Middle frontal gyrus (tissue), 1 donor: ENCODE results near the gene CALN1.

Source experiments
- DNase-seq: peaks from one replicate; pipeline ENCODE4 v3.0.0-alpha.2; 2015; ENCODE audit warnings: low spot score; ENCODE audit errors: extremely low spot score

CALN1 gene

GRCh38 chr7:72190919-72191318 is 221.2 kb downstream of the CALN1 start:
- no peak for DNase-seq

- DNase-seq: no peak
Observed at GRCh38 chr7:72190146-72190545, 222.0 kb downstream of the CALN1 start.

- no peak for DNase-seq
Observed at GRCh38 chr7:72187179-72187578, 225.0 kb downstream of the CALN1 start.

- no peak for DNase-seq
Observed at GRCh38 chr7:72183835-72184234, 228.3 kb downstream of the CALN1 start.

GRCh38 chr7:72182036-72182435 is 230.1 kb downstream of the CALN1 start:
- no peak for DNase-seq

- DNase-seq: no peak
Observed at GRCh38 chr7:72176875-72177274, 235.3 kb downstream of the CALN1 start.

GRCh38 chr7:72170475-72170874 is 241.7 kb downstream of the CALN1 start:
- DNase-seq: no peak

- DNase-seq: no peak
Observed at GRCh38 chr7:72163271-72163670, 248.9 kb downstream of the CALN1 start.

- DNase-seq: no peak
Observed at GRCh38 chr7:72161534-72161933, 250.6 kb downstream of the CALN1 start.

- no peak for DNase-seq
Observed at GRCh38 chr7:72159911-72160310, 252.2 kb downstream of the CALN1 start.

GRCh38 chr7:72156671-72157070 is 255.5 kb downstream of the CALN1 start:
- DNase-seq: no peak

- DNase-seq: no peak
Observed at GRCh38 chr7:72153132-72153512, 259.0 kb downstream of the CALN1 start.

GRCh38 chr7:72152161-72153131 is 259.7 kb downstream of the CALN1 start:
- peak; percentile 84 for DNase-seq

GRCh38 chr7:72140566-72140965 is 271.6 kb downstream of the CALN1 start:
- DNase-seq: no peak

GRCh38 chr7:72127136-72127535 is 285.0 kb downstream of the CALN1 start:
- DNase-seq: no peak

GRCh38 chr7:72123913-72124312 is 288.2 kb downstream of the CALN1 start:
- DNase-seq: no peak

GRCh38 chr7:72118366-72118765 is 293.8 kb downstream of the CALN1 start:
- no peak for DNase-seq

- DNase-seq: no peak
Observed at GRCh38 chr7:72114129-72114528, 298.0 kb downstream of the CALN1 start.

GRCh38 chr7:72112992-72113391 is 299.1 kb downstream of the CALN1 start:
- no peak for DNase-seq

- DNase-seq: no peak
Observed at GRCh38 chr7:72112530-72112929, 299.6 kb downstream of the CALN1 start.

- DNase-seq: no peak
Observed at GRCh38 chr7:72111086-72111485, 301.1 kb downstream of the CALN1 start.

GRCh38 chr7:72109566-72109965 is 302.6 kb downstream of the CALN1 start:
- no peak for DNase-seq

GRCh38 chr7:72106405-72106804 is 305.7 kb downstream of the CALN1 start:
- no peak for DNase-seq
